HG03439 (cell line): ENCODE data around the gene MAP3K4.
A peak's percentile ranks its signal among the peaks of the same experiment; 100 is the strongest.

Experiments used
- ATAC-seq: cut with Tn5 transposase; IDR thresholded peaks from one replicate; pipeline ENCODE4 v1.9.1; 2021; ENCODE audit warnings: mild to moderate bottlenecking, moderate library complexity; ENCODE audit not compliant: unreplicated experiment

The MAP3K4 gene

DNA sequence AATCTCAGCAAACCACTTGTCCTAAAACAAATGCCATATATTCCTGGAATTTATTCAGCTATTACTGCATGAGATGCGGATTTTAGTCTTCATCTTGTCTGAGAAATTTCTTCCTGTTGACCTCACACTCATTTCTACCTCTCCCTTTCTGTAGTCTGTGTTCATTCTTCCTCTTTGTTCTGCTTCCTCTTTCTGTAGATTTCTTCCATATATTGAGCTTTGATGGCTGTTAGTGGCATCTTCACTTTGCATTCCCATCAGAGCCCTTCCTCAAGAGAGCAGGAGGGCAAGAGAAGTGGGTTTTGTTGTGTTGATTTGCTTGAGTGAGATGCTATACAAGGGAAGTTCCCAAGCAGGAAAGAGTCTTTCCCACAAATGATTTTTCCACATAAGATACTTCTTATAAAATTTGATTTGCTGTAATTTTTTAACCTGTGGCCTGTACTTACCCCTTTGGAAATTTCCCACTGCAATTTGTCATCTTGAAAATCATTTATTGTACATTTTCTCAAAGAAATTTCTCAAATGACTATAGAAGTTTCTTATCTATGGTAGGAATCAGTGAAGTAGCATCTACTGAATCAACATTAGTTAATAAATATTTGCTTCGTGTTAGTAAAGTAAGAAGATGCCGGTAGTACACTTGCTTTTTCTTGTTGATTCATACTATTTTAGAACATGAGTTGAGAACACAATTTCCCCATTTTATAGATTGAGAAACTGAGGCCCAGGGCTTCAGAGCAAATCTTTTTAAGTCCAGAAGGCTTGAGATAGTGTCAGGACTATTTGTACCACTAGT is 43.8 kb downstream of the MAP3K4 start:
- no peak for ATAC-seq

DNA sequence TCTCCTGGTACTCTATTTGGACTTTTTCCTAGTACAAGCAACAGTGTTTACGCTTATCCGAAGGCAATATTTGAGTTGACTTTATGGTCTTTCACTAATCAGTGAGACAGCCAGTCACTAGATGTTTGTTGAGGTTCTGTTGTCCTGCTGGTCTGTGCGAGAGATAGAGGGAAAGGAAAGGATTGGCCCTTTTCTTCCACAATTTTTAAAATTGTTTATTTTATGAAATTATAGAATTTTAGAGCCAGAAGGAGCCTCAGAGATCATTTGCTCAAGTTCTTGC is 44.4 kb downstream of the MAP3K4 start:
- ATAC-seq, result no peak

DNA sequence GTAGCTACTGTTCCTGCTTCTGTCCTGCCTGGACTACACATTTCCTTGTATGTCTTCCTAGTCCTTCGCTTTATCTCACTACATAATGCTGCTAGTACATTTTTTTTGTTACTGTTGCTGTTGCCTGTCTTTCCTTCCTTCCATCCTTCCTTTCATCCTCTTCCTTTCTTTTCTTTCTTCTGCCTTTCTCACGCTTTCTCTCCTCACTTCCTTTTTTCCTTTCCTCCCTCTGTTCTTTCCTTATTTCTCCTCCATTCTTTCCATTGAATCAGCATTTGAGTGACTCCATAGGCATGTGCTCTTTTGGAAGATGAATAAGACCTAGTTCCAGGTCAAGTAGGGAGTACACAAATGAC is 46.3 kb downstream of the MAP3K4 start:
- ATAC-seq, result no peak

DNA sequence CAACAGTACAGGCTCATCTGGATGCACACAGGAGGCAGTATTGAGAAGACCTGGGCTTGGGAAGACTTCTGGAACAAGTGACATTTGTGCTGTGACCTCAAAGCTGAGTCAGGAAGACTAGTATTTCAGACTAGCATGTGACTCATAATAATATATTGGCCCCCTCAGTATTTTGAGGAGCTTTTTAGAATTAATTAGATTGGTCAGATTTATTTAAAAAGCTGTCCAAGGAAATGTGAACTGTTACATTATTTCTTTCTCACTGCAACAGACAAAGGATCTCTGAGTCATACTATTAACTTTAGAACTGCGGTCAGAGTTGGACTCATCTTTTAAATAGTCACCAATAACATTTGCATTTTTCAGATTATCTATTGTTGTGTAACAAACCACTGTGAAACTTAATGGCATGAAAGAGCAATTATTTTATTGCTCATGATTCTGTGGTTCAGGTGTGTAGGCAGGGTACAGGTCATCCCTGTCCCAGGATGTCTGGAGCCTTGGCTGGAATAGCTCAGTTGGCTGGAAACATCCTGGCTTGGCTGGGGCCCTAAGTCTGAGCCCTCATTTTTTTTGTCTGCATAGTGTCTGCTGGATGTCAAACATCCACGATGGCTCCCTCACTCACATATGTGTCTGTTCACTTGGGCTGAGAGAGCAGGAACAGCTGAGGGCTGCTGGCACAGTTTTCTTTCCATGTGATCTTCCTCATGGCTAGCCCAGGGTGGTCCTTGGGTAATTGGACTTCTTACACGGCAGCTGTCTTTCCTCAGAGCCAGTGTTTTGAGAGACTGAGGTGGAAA is 46.9 kb downstream of the MAP3K4 start:
- ATAC-seq, result peak; percentile 94

DNA sequence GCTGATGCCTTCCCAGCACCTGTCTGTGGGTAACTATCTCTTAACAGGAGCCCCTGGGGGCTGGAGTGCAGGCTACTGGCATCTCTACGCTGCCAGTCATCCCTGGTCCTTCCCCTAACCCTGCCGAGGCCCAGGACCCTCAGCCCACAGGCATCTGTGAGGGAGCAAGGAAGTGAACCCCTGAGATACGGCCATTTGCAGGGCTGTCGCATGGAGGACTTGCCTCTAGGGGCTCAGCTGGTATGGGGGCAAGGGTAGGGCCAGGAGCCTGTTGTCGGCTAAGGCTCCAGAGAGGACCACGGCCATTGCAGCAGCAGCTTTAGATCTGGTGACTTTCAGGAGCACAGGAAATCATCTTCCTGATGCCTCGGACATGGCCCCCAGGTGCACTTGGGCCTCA is 49.7 kb downstream of the MAP3K4 start:
- no peak for ATAC-seq

DNA sequence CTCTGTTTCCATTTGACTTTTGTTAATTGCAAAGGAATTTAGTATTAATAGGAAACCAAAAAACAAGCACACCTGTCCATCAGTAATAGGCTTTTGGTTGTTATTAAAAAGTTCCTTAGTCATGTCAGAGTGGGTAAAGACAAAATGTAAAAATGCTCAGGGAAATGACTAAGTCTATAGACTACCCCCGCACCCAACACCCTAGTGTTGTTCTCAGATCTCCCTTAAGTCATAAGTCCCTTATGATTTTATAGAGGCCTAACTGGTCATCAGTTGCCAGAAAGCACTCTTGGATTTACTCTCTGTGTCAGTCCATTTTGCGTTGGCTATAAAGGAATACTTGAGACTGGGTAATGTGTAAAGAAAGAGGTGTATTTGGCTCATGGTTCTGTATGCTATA is 52.8 kb downstream of the MAP3K4 start:
- ATAC-seq, result no peak

DNA sequence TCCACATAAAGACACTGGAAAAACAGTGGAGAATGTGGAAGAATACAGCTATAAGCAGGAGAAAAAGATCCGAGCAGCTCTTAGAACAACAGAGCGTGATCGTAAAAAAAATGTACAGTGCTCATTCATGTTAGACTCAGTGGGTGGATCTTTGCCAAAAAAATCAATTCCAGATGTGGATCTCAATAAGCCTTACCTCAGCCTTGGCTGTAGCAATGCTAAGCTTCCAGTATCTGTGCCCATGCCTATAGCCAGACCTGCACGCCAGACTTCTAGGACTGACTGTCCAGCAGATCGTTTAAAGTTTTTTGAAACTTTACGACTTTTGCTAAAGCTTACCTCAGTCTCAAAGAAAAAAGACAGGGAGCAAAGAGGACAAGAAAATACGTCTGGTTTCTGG is 57.1 kb downstream of the MAP3K4 start:
- no peak for ATAC-seq

DNA sequence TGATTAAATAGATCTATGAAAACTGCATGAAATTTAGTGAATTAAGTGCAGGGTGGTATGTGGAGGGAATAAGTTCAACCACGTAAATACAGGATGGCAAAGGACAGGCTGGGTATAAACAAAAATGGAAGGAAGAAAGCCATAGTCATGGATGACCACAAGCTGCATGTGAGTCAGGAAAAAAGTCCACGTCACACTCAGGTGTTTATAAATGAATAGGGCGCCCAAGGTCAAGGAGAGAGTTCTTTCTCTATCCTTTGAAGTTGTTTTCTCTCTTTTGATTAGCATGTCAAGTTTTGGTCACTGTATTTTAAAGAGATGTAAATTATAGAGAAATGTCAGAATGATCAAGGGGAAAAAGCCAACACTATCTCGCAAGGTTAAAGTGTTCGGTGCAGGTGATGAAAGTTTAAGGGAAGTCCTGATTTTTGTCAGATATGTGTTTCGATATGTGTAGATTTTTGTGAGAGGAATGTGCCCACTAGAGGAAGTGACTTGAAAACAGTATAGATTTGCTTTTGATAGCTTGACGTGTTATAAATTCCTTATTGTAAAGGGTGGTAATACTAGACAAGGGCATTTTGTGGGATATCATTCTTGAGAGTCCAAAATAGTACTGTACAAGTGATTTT is 58.7 kb downstream of the MAP3K4 start:
- no peak for ATAC-seq

- no peak for ATAC-seq
These were observed 61.5 kb downstream of the MAP3K4 start for GRCh38 chr6:161053103-161053502.

- no peak for ATAC-seq
These were observed 63.3 kb downstream of the MAP3K4 start for GRCh38 chr6:161054876-161055275.

- ATAC-seq, result no peak
These were observed 64.9 kb downstream of the MAP3K4 start for GRCh38 chr6:161056451-161056850.

DNA sequence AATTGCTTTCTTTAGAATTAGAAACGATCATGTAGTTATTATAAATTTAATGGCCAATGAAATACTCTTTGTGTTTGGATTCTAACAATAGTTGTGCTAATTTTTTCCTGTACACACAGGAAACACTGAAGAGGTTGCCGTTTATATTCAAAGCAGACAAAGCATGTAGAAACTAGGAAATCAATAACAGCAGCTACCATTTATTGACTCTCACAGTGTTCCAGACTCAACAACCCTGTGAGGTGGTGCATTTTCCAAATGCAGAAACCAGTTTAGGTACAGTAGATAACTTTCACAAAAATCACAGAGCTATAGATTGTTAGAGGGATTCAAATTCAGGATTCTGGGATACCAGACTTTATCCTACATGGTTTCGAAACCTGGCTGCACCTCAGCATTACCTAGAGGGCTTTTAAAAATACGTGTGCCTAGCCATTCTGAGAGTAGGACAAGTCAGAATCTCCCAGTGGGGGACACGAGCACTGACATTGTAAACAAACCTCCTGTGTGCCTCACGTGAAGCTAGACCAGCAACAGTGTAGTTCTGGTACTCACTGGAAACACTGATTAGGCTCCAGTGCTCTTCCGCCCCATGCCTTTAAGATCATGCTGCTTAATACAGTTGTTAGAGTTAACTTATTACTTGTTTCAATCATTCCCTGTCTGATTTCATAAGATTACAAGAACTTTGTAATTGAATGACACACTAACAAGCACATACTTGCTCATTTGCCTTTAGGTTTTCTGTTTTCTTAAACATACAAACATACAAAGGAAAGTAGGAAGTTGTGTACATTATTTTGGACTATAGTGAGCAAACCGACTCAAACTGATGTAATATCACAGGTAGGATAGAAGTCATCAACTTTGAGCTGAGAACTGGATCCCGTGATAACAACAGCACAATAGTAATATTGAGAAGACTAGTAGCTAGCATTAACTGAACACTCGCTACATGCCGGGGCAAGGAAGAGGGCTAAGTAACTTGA is 65.8 kb downstream of the MAP3K4 start:
- ATAC-seq, result no peak

DNA sequence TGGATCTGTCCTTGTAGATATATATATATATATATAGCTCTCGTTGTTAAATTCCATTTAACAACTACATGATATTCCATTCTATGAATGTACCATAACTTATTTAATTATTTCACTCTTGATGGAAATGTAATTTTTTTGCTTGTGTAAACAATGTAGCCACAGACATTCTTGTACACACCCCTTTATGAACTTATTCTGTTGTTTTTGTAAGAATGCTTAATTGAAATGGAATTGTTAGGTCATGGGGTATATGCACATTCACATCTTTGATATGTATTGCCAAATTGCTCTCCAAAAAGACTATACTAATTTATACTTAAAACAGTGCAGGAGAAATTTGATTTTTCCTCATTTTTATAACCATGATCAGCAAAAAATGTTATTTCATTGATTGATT is 67.2 kb downstream of the MAP3K4 start:
- no peak for ATAC-seq

GRCh38 chr6:161061576-161061975 is 70.0 kb downstream of the MAP3K4 start:
- ATAC-seq, result no peak

DNA sequence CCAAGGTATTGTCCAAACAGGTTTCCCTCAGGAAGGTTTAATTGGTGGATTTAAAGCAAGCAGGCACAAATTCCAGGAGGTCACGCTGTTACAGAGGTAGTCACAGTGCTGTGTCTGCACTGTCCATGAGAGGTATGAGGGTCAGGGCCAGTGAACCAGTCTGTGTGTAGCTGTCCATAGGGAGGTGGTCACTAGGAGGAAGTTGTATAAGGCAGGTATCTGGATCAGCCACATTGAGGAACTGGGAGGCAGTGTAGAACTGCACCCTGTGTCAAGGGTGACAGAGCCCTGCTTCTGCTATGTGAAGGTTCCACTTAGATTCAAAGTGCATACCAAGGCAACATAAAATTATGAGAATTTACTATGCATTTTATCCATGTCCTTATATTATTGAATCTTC is 73.3 kb downstream of the MAP3K4 start:
- no peak for ATAC-seq

- ATAC-seq, result no peak
These were observed 74.9 kb downstream of the MAP3K4 start for GRCh38 chr6:161066511-161066910.

DNA sequence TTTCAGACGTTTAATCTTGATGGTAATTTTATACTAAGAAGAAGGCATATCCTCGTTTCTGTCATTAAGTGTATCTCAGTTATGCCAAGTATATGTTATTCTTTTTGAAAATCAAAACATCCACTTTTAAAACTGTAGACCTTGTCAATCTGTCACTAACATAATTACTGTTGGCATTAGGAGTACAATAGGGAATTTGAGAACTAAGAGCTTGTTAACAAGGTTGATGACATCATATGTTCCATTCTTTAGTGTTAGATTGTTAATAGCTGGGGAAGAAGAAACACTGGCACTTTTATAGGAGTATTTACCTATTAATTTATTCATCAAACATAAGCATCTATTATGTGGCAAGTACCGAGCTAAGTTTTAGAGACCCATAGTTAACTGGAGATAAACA is 76.2 kb downstream of the MAP3K4 start:
- ATAC-seq, result no peak

DNA sequence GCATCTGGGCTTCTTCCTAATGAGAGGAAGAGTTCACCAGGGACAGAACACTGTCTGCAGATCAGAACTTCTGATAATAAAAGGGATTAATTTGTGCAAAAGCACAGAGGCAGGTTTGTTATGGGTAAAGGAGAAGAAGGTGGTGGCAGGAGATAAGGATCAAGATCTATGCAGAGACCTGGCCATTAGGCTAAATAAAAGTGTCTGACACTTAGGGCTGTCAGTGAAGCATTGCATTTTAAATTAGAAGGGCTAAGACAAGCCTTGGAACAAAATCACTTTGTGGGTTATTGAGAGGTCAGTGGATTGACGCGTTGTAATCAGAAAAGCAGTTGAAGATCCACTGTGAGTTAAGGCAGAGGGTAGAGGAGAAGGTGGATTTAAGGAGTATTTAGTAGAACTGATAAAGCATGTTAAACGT is 76.8 kb downstream of the MAP3K4 start:
- ATAC-seq, result no peak

DNA sequence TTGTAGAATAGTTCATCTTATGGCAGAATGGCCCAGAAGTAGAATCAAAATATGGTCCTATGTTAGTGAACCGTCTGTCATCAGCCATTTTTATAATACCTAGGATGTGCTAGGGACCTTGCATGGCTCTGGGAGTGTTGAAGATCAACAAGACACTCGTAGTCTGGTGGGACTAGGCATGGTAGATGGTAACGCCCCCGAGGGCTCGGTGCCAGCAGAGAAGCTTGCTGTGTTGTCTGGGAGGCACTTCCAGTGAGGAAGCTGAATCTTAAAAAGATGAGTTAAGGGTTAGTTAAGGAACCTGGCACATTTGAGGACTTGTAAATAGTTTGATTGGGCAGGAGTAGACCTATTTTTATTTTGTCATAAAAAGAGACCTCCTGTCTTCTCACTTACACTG is 82.4 kb downstream of the MAP3K4 start:
- no peak for ATAC-seq

GRCh38 chr6:161074496-161075121 is 83.0 kb downstream of the MAP3K4 start:
- no peak for ATAC-seq
